ENCODE results near the gene MYOM1.
"Not testable (repeated sequence)": the region's sequence is repeated elsewhere in the genome, so short reads cannot be mapped to it uniquely, and the experiment has no call there.

MYOM1 gene

DNA sequence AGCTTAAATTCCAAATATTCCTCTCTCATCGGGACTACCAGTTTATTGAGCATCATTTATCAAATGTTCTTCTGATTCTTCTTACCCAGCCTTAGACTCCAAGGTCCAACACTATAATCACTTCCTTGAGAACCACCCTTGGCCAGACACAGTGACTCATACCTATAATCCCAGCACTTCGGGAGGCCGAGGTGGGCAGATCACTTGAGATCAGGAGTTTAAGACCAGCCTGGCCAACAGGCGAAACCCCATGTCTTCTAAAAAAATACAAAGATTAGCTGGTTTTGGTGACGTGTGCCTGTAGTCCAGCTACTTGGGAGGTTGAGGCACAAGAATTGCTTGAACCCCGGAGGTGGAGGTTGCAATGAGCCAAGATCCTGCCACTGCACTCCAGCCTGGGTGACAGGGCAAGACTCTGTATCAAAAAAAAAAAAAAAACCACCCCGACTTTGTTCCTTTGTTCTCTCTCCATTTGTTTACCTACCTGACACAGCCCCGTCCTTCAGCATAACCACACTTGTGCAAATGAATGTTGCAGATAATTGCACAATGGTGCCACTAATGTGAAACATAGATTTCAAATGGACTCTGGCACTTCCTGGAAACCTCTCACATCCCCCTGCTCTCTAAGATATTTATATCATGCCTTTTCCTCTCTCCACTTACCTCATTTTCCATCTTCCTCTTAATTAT lies 167.9 kb downstream of the MYOM1 start:
- DNase-seq = peak; percentile 49

DNA sequence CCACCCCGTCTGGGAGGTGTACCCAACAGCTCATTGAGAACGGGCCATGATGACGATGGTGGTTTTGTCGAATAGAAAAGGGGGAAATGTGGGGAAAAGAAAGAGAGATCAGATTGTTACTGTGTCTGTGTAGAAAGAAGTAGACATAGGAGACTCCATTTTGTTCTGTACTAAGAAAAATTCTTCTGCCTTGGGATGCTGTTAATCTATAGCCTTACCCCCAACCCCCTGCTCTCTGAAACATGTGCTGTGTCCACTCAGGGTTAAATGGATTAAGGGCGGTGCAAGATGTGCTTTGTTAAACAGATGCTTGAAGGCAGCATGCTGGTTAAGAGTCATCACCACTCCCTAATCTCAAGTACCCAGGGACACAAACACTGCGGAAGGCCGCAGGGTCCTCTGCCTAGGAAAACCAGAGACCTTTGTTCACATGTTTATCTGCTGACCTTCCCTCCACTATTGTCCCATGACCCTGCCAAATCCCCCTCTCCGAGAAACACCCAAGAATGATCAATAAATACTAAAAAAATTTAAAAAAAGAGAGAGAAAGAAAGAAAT lies 169.8 kb downstream of the MYOM1 start:
- DNase-seq = not testable (repeated sequence)

DNA sequence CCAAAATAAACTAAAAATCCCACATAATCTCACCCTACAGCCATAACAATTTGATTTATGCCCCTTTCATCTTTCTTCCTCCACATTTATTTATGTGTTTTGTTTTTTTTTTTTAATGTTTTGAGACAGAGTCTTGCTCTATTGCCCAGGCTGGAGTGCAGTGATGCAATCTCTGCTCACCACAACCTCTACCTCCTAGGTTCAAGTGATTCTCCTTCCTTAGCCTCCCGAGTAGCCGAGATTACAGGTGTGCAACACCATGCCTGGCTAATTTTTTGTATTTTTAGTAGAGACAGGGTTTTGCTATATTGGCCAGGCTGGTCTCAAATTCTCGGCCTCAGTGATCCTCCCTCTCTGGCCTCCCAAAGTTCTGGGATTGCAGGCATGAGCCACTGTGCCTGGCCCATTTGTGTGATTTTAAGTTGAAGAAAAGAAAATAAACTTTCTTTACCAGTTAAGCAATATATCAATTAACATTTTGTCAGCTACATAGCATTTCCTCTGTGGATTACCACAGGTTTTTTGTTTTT lies 170.9 kb downstream of the MYOM1 start:
- DNase-seq = no peak

DNA sequence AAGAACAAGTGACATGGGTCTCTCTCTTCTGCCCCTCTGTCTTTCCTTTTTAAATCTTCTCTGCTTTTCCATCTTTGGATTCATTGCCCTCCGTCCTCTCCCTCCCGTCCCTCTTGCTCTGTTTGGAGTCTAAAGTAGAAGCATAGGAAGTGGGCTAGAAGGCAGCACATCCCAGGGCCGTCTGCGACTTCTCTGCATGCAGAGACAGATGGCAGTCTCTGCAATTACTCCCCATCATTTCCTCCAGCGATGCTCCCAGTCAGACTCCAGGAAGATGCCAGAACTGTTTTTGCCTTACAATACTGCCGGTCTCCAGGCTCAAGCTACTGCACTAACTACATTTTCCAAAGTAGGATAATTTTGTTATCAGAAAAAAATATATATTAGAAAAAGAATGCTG lies 171.6 kb downstream of the MYOM1 start:
- DNase-seq = no peak

DNA sequence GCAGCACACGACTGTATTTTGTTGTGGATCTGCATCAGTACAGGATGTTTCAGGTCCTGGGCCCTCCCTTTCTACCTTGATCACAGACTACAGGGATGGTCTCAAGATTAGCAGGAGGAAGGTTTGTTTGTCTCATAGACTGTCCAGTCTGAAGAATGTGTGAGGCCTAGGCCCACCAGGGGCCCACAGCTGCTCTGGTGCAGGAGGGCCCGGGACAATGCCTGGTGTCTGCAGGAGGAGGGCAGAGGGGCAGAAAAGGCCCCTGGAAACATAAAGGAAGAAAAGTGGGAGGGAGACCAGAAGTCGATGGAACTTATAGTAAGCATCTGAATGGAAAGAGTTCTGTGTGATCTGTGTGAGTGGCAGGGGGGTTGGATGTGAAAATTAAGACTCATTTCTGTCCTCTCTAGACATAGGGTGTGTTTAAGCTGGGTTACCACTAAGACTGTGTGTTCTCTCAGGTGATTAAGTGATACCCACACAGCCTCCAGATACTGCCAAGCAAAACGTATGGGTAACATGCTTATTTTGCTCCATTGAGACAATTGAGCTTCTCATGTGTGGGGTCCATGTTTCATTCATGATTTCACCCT lies 173.5 kb downstream of the MYOM1 start:
- no peak for DNase-seq

DNA sequence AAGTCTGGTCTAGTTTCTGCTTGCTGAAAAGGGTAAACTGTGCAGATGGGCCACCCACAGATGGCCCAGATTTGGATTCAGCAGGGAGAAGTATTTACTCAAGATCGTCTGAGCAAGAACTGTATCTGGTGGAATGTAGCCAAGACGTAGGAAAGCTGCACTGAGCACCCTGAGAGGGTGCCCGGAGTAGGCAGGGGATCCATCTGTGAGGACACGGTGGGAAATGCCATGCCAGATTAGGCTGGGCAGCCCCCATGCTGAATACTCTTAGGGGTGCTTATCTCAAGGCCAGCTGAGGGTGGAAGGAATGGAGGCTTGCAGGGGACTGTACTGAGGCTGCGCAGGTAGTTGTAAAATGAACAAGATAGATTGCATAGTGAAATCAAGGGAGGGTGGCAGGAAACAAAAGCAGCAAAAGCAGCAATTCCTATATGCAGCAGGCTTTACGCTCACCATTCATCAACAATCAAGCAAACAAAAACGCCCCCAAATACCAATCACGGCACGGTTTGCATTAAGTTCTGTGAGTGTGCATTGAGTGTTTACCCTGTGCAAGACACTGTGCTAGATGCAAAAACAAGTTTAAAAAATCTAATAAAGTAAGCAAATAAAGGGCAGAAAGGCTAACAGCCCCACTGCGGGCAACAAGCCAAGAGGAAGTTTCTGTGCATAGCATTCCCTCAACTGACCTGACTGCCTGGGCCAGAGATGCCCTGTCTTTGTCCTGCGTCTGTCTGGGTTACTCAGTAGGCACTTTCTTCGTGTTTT lies 174.7 kb downstream of the MYOM1 start:
- peak; percentile 77 for DNase-seq

DNA sequence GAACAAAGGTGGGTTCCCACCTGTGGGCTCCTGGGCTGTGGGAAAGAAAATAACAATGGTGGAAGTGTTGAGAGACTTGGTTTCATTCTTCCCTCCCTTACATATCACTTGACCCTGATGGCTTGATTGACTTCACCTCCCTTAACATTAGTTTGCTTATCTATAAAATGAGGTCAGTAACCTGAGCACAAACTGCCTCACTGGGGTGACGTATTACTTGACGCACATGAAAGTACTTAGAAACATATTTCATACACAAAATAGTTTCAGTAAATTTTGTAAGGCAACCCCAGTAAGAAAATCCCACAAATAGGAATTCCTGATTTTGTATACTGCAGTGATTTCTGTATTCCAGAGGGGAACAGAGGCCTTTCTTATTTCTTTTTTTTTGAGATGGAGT lies 177.4 kb downstream of the MYOM1 start:
- no peak for DNase-seq

DNA sequence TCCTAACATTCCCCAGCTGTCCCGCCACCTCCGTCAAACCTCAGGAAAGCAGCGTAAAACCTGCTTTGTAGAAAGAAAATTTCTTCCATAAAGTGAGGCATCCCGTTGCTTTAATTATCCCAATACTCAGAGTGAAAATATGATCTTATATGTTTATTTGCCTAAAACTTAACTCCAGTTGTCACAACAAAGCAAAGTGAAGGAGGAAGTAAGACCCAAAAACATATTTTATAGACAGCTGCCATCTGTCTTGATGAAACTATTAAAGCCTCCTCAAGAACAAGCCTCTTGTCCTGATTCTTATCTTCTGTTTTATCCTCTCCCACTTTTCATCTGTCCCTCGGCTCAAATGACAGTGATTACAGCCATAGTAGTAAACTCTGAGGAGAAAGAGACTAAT lies 177.9 kb downstream of the MYOM1 start:
- no peak for DNase-seq

DNA sequence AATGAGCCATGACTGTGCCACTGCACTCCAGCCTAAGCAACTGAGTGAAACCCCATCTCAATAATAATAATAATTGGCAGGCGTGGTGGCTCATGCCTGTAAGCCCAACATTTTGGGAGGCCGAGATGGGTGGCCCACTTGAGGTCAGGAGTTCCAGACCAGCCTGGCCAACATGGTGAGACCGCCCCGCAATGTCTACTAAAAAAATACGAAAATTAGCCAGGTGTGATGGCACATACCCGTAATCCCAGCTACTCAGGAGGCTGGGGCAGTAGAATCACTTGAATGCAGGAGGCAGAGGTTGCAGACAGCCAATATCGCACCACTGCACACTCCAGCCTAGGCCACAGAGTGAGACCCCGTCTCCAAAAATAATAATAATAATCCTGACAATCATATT lies 178.9 kb downstream of the MYOM1 start:
- no peak for DNase-seq

DNA sequence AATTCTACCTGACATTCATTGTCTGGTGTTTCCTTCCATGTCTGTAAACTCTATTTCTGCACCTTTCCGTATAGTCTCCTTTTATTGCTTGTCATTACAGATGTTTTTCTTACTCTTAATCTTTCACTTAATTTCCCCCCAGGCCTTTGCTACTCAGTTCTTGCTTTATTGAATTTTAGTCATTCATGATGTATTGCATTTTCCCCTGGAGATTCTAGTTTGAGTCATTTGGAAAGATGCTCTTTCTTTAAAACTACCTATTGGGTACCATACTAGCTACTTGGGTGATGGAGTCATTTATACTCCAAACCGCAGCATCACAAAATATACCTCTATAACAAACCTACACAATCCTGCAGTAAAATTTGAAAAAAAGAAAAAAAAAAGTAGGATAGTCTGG lies 179.6 kb downstream of the MYOM1 start:
- DNase-seq = no peak

DNA sequence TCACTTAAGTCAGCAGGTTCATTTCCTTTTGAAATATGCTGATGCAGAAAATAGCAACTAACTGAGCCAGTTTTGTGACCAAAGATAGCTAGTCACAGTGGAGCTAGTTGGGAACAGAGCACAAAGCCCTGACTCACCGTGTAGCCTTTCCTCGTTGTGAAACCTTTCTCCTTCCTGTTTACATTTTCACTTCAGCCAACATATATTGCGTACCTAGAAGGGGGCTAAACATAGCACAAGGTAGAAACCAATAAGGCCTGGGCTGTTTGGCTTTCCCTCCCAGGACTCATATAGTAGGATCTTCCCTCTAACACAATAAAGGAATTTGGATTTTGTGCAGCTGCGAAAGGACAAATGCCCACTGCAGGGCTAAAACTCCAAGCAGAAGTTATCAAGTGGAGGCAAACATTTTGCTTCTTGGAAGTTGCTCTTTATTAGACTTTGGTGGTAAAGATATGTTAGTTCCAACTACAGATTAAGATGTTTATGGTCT lies 182.3 kb downstream of the MYOM1 start:
- peak; percentile 27 for DNase-seq

DNA sequence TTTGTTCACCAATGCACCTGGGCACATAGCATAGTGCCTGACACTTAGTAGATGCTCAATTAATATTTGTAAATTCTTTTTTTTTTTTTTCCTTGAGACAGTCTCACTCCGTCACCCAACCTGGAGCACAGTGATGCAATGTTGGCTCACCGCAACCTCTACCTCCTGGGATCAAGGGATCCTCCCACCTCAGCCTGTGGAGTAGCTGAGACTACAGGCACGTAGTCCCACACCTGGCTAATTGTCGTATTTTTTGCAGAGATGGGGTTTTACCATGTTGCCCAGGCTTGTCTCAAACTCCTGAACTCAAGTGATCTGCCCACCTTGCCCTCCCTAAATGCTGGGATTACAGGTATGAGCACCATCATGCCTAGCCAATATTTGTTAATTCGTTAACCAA lies 183.7 kb downstream of the MYOM1 start:
- DNase-seq = no peak

DNA sequence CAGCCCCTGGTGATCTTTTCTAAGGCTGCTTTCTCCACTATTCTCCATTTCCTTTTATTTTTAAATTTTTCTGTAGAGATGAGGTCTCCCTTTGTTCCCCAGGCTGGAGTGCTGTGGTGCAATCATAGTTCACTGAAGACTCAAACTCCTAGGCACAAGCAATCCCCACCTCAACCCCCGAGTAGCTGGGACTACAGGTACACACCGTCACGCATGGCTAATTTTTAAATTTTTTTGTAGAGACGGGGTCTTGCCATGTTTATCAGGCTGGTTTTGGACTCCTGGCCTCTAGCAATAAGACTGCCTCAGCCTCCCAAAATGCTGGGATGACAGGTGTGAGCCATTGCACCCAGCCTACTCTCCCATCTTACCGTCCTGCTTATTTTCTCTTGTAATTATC lies 184.1 kb downstream of the MYOM1 start:
- DNase-seq = no peak

DNA sequence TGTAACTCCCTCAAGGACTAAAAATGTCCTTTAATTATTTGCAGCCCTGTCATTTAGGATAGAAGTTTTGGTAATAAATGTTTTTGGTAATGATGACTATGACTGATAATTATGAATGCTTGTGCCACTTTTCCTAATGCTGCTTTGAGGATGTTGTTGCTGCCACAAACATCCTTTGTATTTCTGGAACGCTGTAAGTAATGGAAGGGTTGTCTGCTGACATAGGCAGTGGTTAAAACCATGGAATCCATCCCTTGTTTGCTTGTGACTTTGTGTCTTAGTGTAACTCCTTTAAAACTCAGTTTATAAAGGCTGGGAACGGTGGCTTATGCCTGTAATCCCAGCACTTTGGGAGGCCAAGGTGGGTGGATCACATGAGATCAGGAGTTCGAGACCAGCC lies 187.0 kb downstream of the MYOM1 start:
- DNase-seq = no peak

DNA sequence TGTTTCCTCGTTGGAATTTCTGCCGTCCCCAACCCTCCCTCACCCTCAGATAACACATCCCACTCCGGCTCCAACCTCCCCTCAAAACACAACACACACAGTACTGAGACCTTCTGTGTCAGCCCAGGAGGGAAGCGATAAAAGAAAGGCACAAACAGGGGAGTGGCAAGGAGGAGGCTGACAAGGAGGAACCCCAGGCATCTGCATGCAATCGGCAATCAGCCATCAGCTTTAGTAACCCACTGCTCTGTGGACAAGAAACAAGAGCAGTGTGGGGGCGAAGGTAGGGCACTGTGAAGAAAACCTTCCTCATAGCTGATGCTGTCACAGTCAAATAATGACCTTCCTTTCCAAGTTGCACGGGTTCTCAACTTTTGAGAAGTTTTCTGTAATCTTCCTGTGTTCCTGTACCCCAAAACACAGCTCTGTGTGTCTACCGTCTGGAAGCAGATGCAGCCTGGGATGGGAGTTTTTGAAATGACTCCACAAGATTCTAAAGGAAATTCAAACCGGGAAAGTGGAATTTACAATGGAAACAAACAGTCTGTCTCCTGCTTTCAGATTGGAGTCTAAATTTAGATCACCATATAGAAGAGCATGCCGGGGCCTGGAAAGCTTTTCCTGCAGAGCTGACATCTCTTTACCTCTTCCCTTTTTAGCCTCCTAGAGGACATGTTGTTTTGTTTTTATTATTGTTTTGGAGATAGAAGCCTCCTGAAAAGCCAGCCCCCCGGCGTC lies 190.4 kb downstream of the MYOM1 start:
- DNase-seq = no peak

DNA sequence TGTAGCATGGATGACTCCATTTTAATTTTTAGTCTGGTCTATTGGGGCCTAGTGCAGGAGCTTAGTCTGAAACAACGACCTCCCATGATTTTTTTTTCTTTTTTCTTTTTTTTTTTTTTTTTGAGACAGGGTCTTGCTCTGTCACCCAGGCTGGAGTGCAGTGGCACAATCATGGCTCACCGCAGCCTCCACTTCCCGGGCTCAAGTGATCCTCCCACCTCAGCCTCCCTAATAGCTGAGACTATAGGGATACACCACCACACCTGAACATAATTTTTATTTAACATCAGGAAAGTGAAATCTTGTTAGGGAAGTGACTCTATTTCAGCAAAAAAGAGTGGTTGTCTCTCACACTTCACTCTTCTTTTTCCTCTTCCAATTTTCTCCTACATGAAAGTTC lies 191.7 kb downstream of the MYOM1 start:
- DNase-seq = not testable (repeated sequence)

DNA sequence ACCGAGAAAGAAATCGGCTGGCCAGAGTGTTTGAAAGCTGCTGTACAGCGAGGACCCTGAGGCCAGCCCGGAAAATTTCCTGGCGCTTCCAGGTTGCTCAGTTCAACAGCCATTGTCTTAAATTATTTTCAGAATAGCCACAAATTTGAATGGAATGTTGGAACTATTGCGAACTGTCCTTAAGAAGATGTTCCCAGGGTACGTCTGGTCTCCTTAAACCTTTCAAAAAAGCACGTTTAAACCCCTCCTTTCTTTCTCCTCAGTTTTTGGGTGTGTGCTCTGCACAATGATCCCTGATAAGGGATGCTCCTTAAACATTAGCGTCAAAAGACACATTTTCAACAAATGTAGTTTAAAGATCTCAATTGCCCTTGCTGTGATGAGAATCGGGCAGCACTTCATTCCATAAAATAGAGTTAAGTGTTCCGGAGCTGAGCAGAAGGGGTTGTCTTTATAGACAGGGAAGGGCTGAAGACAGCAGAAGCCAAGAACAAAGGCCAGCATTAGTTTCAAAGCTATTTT lies 192.3 kb downstream of the MYOM1 start:
- DNase-seq = no peak

DNA sequence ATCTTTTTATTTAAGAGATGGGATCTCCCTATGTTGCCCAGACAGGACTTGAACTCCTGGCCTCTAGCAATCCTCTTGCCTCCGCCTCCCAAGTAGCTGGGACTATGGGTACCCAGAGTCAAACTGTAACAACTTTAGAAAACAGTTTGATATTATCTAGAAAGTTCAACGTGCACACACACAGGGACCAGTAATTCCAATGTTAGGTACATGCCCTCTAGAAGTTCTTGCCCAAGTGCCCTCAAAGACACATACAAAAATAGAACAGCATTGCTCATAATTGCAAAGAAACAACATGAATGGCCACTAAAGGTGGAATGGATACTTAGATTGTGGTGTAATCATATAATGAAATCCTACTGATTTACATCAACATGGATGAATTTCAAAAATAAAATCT lies 194.2 kb downstream of the MYOM1 start:
- no peak for DNase-seq

DNA sequence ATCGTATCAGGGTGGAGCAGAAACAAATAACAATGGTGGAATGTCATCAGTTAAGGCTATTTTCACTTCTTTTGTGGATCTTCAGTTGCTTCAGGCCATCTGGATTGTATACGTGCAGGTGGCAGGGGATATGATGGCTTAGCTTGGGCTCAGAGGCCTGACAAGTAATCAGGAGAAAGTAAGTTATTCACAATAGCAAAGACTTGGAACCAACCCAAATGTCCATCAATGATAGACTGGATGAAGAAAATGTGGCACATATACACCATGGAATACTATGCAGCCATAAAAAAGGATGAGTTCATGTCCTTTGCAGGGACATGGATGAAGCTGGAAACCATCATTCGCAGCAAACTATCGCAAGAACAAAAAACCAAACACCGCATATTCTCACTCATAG lies 196.2 kb downstream of the MYOM1 start:
- not testable (repeated sequence) for DNase-seq

Data from DMS153 (cell line).